IMR-90 (cell line): Measurements from ENCODE around the gene HSPH1.

Source experiments
- BHLHE40 ChIP-seq: fragments of 150-350 bp; IDR thresholded peaks from 2 replicates; pipeline ENCODE4 v1.6.1; 2016; ENCODE audit warnings: mild to moderate bottlenecking, low read depth, low read length
- CEBPB ChIP-seq: IDR thresholded peaks from 2 replicates; pipeline ENCODE4 v1.6.1; 2012; ENCODE audit warnings: low read depth, low read length, improper control_type of control experiment
- MAZ ChIP-seq: IDR thresholded peaks from 2 replicates; pipeline ENCODE4 v1.6.1; 2012; ENCODE audit warnings: low read depth, mild to moderate bottlenecking, low read length, improper control_type of control experiment, moderate library complexity, borderline replicate concordance
- POLR2A ChIP-seq: IDR thresholded peaks from 2 replicates; pipeline ENCODE4 v1.6.1; 2012; ENCODE audit warnings: mild to moderate bottlenecking, low read depth, low read length
- RAD21 ChIP-seq: IDR thresholded peaks from 2 replicates; pipeline ENCODE4 v1.6.1; 2012; ENCODE audit warnings: low read length, improper control_type of control experiment
- RFX5 ChIP-seq: IDR thresholded peaks from 2 replicates; pipeline ENCODE4 v1.8.0; 2012; ENCODE audit warnings: low read depth, mild to moderate bottlenecking, low read length, moderate library complexity
- SMC3 ChIP-seq: fragments of 150-350 bp; IDR thresholded peaks from 2 replicates; pipeline ENCODE4 v1.6.1; 2016; ENCODE audit warnings: low read depth, mild to moderate bottlenecking, antibody characterized with exemption, low read length, moderate library complexity
- TF ChIP-seq, protein P1 (sequence below): conservative IDR thresholded peaks from 2 replicates; pipeline ENCODE4 v1.5.1; 2012; ENCODE audit warnings: mild to moderate bottlenecking, low read depth, low read length, improper control_type of control experiment
- TF ChIP-seq, protein P2 (sequence below): fragments of 150-350 bp; IDR thresholded peaks from 2 replicates; pipeline ENCODE4 v1.6.1; 2016; ENCODE audit warnings: low read depth, mild to moderate bottlenecking, low read length, moderate library complexity, borderline replicate concordance

- TF ChIP-seq, protein P1, sequence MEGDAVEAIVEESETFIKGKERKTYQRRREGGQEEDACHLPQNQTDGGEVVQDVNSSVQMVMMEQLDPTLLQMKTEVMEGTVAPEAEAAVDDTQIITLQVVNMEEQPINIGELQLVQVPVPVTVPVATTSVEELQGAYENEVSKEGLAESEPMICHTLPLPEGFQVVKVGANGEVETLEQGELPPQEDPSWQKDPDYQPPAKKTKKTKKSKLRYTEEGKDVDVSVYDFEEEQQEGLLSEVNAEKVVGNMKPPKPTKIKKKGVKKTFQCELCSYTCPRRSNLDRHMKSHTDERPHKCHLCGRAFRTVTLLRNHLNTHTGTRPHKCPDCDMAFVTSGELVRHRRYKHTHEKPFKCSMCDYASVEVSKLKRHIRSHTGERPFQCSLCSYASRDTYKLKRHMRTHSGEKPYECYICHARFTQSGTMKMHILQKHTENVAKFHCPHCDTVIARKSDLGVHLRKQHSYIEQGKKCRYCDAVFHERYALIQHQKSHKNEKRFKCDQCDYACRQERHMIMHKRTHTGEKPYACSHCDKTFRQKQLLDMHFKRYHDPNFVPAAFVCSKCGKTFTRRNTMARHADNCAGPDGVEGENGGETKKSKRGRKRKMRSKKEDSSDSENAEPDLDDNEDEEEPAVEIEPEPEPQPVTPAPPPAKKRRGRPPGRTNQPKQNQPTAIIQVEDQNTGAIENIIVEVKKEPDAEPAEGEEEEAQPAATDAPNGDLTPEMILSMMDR: no peak
- no peak for TF ChIP-seq POLR2A
- TF ChIP-seq BHLHE40: no peak
- TF ChIP-seq, protein P2, sequence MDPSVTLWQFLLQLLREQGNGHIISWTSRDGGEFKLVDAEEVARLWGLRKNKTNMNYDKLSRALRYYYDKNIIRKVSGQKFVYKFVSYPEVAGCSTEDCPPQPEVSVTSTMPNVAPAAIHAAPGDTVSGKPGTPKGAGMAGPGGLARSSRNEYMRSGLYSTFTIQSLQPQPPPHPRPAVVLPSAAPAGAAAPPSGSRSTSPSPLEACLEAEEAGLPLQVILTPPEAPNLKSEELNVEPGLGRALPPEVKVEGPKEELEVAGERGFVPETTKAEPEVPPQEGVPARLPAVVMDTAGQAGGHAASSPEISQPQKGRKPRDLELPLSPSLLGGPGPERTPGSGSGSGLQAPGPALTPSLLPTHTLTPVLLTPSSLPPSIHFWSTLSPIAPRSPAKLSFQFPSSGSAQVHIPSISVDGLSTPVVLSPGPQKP: no peak
- TF ChIP-seq CEBPB: no peak
- TF ChIP-seq RFX5: no peak
- no peak for TF ChIP-seq MAZ
- TF ChIP-seq SMC3: no peak
- no peak for TF ChIP-seq RAD21
Observed at GRCh38 chr13:31150315-31150985, 11.3 kb downstream of the HSPH1 start.
